Vagina (tissue), 2 donors: ENCODE measurements around the gene THOC1. TPM values are rescaled to one million over a fixed set of nuclear protein-coding genes. Genes with fewer than 3 reads are reported as not detected.

Source experiments
- DNase-seq, 2 donors: peaks; one replicate each; pipeline ENCODE4 v3.0.0-alpha.2; 2017; ENCODE audit errors: extremely low spot score in 2 of 2
- H3K27ac ChIP-seq: fragments of 200-600 bp; sonication (generic); one replicate; pipeline ENCODE4 v1.5.1; 2019
- H3K27me3 ChIP-seq: fragments of 200-600 bp; sonication (generic); one replicate; pipeline ENCODE4 v1.5.1; 2019
- H3K36me3 ChIP-seq, 2 donors: fragments of 200-600 bp; sonication (generic); one replicate each; pipeline ENCODE4 v1.5.1; 2017 to 2019
- H3K4me1 ChIP-seq: fragments of 200-600 bp; sonication (generic); one replicate; pipeline ENCODE4 v1.5.1; 2019
- H3K4me3 ChIP-seq, 2 donors: fragments of 200-600 bp; sonication (generic); 1 replicate in 1 of 2; 2 replicates in 1 of 2; pipeline ENCODE4 v1.5.1; 2016 to 2019
- H3K9me3 ChIP-seq: fragments of 200-600 bp; sonication (generic); one replicate; pipeline ENCODE4 v1.5.1; 2019
- CTCF ChIP-seq, 3 experiments: fragments of 450-650 bp in 2 of 3; fragments of 200-600 bp in 1 of 3; sonication (generic) in 1 of 3; IDR thresholded peaks; one replicate each; pipeline ENCODE4 v1.5.1; 2017 to 2019; ENCODE audit warnings: antibody characterized with exemption in 3 of 3, mild to moderate bottlenecking in 2 of 3, moderate library complexity in 2 of 3
- POLR2A ChIP-seq, 2 donors: fragments of 450-650 bp; IDR thresholded peaks; one replicate each; pipeline ENCODE4 v1.6.1; 2017; ENCODE audit warnings: antibody characterized with exemption in 2 of 2, mild to moderate bottlenecking in 2 of 2, moderate library complexity in 2 of 2
- POLR2AphosphoS5 ChIP-seq, 2 donors: sonication (generic); formaldehyde crosslinking; IDR thresholded peaks; one replicate each; pipeline ENCODE4 v1.9.0; 2017; ENCODE audit warnings: antibody characterized with exemption in 2 of 2, mild to moderate bottlenecking in 2 of 2, low read depth in 1 of 2; ENCODE audit not compliant: insufficient read depth in 1 of 2
- intact Hi-C: fragments of 100-400 bp; cut with DNase I; formaldehyde crosslinking; loops from one replicate; pipeline ENCODE4 v1.15.1; 2023
- total RNA-seq: library from RNA; depleted of rRNA; stranded (reverse); fragments of >200 nt; gene quantifications from one replicate; pipeline ENCODE4 v1.2.3, GENCODE V29; 2016

The THOC1 gene
- total RNA-seq, 1 donor from 2014 or later: 47.9 TPM

- TF ChIP-seq POLR2A (IDR thresholded peaks at IDR 0.05) (no peak), POLR2AphosphoS5 (IDR thresholded peaks at IDR 0.05; ENCODE audit: insufficient read depth in 1 of 2, low read depth in 1 of 2) (no peak), CTCF (IDR thresholded peaks at IDR 0.05) (no peak)
- Histone ChIP-seq H3K4me1 (no peaks in the 10 kb centered on the region), H3K27ac (no peak overlapping the region), H3K9me3 (no peaks in the 10 kb centered on the region), H3K27me3 (no peaks in the 10 kb centered on the region), H3K36me3 (no peaks in the 10 kb centered on the region), H3K4me3 (no peak overlapping the region)
- intact Hi-C loops: no loop called here
- no peak for DNase-seq
Measured at GRCh38 chr18:303011-303410, 35.2 kb upstream of the THOC1 start.

GRCh38 chr18:302097-302496 lies 34.2 kb upstream of the THOC1 start:
- no peak for TF ChIP-seq CTCF (IDR thresholded peaks at IDR 0.05)
- no peak for TF ChIP-seq POLR2AphosphoS5 (IDR thresholded peaks at IDR 0.05; ENCODE audit: insufficient read depth in 1 of 2, low read depth in 1 of 2)
- TF ChIP-seq POLR2A (IDR thresholded peaks at IDR 0.05): no peak
- no peak for DNase-seq
- no peaks in the 10 kb centered on the region for H3K4me1 ChIP-seq
- no peak overlapping the region for H3K4me3 ChIP-seq
- no peak overlapping the region for H3K27ac ChIP-seq
- H3K9me3 ChIP-seq: no peaks in the 10 kb centered on the region
- H3K36me3 ChIP-seq: no peaks in the 10 kb centered on the region
- intact Hi-C loops: no loop called here
- H3K27me3 ChIP-seq: no peaks in the 10 kb centered on the region

GRCh38 chr18:297936-298335 lies 30.1 kb upstream of the THOC1 start:
- TF ChIP-seq POLR2AphosphoS5 (IDR thresholded peaks at IDR 0.05; ENCODE audit: insufficient read depth in 1 of 2, low read depth in 1 of 2) (no peak), CTCF (IDR thresholded peaks at IDR 0.05) (no peak), POLR2A (IDR thresholded peaks at IDR 0.05) (no peak)
- DNase-seq: no peak
- H3K27me3 ChIP-seq: no peaks in the 10 kb centered on the region
- no peaks in the 10 kb centered on the region for H3K4me1 ChIP-seq
- no peak overlapping the region for H3K27ac ChIP-seq
- no peaks in the 10 kb centered on the region for H3K9me3 ChIP-seq
- intact Hi-C loops: no loop called here
- no peaks in the 10 kb centered on the region for H3K36me3 ChIP-seq
- H3K4me3 ChIP-seq: no peak overlapping the region

- no peak for DNase-seq
- Histone ChIP-seq H3K36me3 (no peaks in the 10 kb centered on the region), H3K4me3 (no peak overlapping the region), H3K4me1 (no peaks in the 10 kb centered on the region), H3K27ac (no peak overlapping the region), H3K27me3 (no peaks in the 10 kb centered on the region), H3K9me3 (no peaks in the 10 kb centered on the region)
- intact Hi-C loops: no loop called here
- TF ChIP-seq POLR2A (IDR thresholded peaks at IDR 0.05): no peak
- TF ChIP-seq POLR2AphosphoS5 (IDR thresholded peaks at IDR 0.05; ENCODE audit: insufficient read depth in 1 of 2, low read depth in 1 of 2): no peak
- no peak for TF ChIP-seq CTCF (IDR thresholded peaks at IDR 0.05)
Measured at GRCh38 chr18:295756-296490, 28.1 kb upstream of the THOC1 start.

GRCh38 chr18:294566-294965 lies 26.7 kb upstream of the THOC1 start:
- no peaks in the 10 kb centered on the region for H3K4me1 ChIP-seq
- H3K4me3 ChIP-seq: no peak overlapping the region
- TF ChIP-seq POLR2A (IDR thresholded peaks at IDR 0.05): no peak
- no peak for DNase-seq
- H3K27me3 ChIP-seq: no peaks in the 10 kb centered on the region
- intact Hi-C loops: no loop called here
- no peaks in the 10 kb centered on the region for H3K9me3 ChIP-seq
- no peaks in the 10 kb centered on the region for H3K36me3 ChIP-seq
- H3K27ac ChIP-seq: no peak overlapping the region
